Right lobe of liver (tissue), 6 donors: ENCODE measurements around the gene SLC18A3. TPM values are rescaled to one million over a fixed set of nuclear protein-coding genes. Genes with fewer than 3 reads are reported as not detected.

Source experiments
- ATAC-seq, 4 donors: fragments of 200-7000 bp; cut with Tn5 transposase; one replicate each; pipeline ENCODE4 v1.9.1; 2020; ENCODE audit warnings: mild to moderate bottlenecking in 4 of 4, moderate library complexity in 4 of 4
- DNase-seq, 3 donors: peaks; one replicate each; pipeline ENCODE4 v3.0.0-alpha.2; 2020
- H3K27ac ChIP-seq, 3 donors: fragments of 200-600 bp; one replicate each; pipeline ENCODE4 v1.8.0; 2022
- H3K27me3 ChIP-seq, 2 donors: fragments of 200-600 bp; one replicate each; pipeline ENCODE4 v1.8.0; 2022
- H3K36me3 ChIP-seq, 4 donors: fragments of 200-600 bp; sonication (generic) in 1 of 4; one replicate each; pipeline versions ENCODE4 v1.5.1 to v1.8.0; 2017 to 2022; ENCODE audit warnings: control low read depth in 1 of 4
- H3K4me1 ChIP-seq, 4 donors: fragments of 200-600 bp; sonication (generic) in 1 of 4; one replicate each; pipeline versions ENCODE4 v1.5.1 to v1.8.0; 2017 to 2022; ENCODE audit warnings: control low read depth in 1 of 4
- H3K4me3 ChIP-seq, 3 donors: fragments of 200-600 bp; one replicate each; pipeline ENCODE4 v1.8.0; 2022
- H3K9me3 ChIP-seq, 4 donors: fragments of 200-600 bp; sonication (generic) in 1 of 4; one replicate each; pipeline versions ENCODE4 v1.5.1 to v1.8.0; 2017 to 2022; ENCODE audit warnings: control low read depth in 1 of 4
- POLR2A ChIP-seq: fragments of 450-650 bp; IDR thresholded peaks from one replicate; pipeline ENCODE4 v1.6.1; 2017; ENCODE audit warnings: antibody characterized with exemption, mild to moderate bottlenecking
- WGBS: methylation state at CpG from one replicate; pipeline ENCODE4 v1.1.6; 2018; ENCODE audit warnings: low coverage, low lambda C conversion rate; ENCODE audit not compliant: insufficient coverage; ENCODE audit errors: missing lambda C conversion rate; 5-methylcytosine and 5-hydroxymethylcytosine counted together
- intact Hi-C, 2 donors: fragments of 100-400 bp; cut with DNase I; formaldehyde crosslinking; loops; one replicate each; pipeline versions ENCODE4 v1.11.2 to v1.14.1; 2022
- total RNA-seq, 6 experiments: library from RNA; depleted of rRNA in 2 of 6; stranded (reverse); fragments of >200 nt in 2 of 6; fragmentation: NEBNext Ultra II Directional in 3 of 6; extraction: Animal tissue kit (Norgen Biotek cat#: 25700) in 3 of 6; gene quantifications; one replicate each; pipeline versions ENCODE4 v1.1.0 to v1.2.4, GENCODE V29; 2016 to 2023
- TF ChIP-seq, protein P1 (sequence below), 4 donors: fragments of 200-600 bp in 3 of 4; fragments of 450-650 bp in 1 of 4; IDR thresholded peaks; one replicate each; pipeline versions ENCODE4 v1.5.1 to v1.8.0; 2016 to 2022; ENCODE audit warnings: antibody characterized with exemption in 4 of 4, mild to moderate bottlenecking in 2 of 4
- donor health status: DM: no; HTN: yes; CAD: no.
- donor health status: DM: no; HTN: no; CAD: no.
- donor health status: DM: no; HTN: no; CAD: no.
- donor health status: DM: no; HTN: yes; CAD: no.
- donor health status: DM: no; HTN: yes; CAD: no.

SLC18A3 gene
- total RNA-seq, 6 experiments from 2014 or later: not detected

DNA sequence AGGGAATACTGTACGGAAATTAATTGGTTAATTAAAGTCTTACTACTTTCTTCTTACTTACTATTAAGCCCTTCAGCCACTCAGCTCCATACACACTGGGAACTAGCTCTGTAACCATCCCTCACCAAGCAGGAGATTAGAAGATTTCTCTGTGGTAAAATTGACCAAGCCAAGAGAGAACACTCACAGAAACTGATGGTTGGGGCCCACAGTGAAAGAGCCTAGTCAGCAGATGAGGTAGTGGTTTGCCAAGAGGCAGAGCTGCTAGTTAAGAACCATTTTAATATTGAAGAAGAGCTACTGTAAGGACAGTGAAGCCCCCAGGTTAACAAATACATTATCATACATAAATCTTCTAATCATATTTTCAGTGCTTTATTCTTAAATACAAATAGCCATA lies 47.5 kb downstream of the SLC18A3 start:
- Histone ChIP-seq H3K36me3 (no peaks in the 10 kb centered on the region), H3K4me3 (no peak overlapping the region), H3K27me3 (no peaks in the 10 kb centered on the region), H3K27ac (no peak overlapping the region), H3K4me1 (no peaks in the 10 kb centered on the region), H3K9me3 (no peaks in the 10 kb centered on the region)
- 47% methylated on average over 1 of the region's 1 CpG for WGBS
- intact Hi-C loops: no loop called here
- ATAC-seq: no peak
- TF ChIP-seq, protein P1, sequence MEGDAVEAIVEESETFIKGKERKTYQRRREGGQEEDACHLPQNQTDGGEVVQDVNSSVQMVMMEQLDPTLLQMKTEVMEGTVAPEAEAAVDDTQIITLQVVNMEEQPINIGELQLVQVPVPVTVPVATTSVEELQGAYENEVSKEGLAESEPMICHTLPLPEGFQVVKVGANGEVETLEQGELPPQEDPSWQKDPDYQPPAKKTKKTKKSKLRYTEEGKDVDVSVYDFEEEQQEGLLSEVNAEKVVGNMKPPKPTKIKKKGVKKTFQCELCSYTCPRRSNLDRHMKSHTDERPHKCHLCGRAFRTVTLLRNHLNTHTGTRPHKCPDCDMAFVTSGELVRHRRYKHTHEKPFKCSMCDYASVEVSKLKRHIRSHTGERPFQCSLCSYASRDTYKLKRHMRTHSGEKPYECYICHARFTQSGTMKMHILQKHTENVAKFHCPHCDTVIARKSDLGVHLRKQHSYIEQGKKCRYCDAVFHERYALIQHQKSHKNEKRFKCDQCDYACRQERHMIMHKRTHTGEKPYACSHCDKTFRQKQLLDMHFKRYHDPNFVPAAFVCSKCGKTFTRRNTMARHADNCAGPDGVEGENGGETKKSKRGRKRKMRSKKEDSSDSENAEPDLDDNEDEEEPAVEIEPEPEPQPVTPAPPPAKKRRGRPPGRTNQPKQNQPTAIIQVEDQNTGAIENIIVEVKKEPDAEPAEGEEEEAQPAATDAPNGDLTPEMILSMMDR (IDR thresholded peaks at IDR 0.05): no peak
- no peak for TF ChIP-seq POLR2A
- no peak for DNase-seq

DNA sequence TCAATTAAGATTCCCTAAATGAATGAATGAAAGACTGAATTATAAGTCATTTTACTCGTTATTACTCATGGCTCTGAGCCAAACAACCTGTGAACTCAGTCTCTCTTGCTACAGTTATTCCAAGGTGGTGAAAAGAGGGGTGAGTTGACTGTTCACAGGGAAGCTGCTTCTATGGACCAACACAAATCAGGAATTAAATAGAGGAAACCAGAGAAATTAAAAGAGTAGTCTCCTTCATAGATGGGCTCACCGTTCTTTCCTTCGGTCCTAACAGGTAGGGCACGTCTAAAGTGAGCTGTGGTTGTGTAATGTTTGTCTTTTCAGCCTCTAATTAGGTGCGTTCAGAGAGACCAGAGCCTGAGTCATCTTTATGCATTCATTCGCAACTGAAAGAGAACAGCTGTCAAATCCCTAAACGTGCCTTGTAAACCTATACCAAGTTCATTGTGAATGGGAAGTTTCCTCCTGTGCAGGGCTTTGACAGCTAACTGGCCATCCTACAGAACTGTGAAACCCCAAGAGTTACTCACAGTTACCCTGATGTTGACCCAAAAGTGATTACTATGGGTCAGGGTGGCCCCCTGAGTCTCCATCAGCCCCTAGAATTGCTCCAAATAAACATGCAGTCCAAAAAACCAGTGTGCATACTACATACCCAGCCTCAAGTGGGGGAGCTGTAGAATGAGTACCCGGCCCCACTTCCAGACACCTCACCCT lies 51.2 kb downstream of the SLC18A3 start:
- H3K27ac ChIP-seq: no peak overlapping the region
- ATAC-seq: no peak
- H3K4me1 ChIP-seq: no peaks in the 10 kb centered on the region
- no peak overlapping the region for H3K4me3 ChIP-seq
- H3K36me3 ChIP-seq: no peaks in the 10 kb centered on the region
- no peaks in the 10 kb centered on the region for H3K9me3 ChIP-seq
- whole genome bisulfite sequencing: 34% methylated on average over 8 of the region's 8 CpGs
- TF ChIP-seq, protein P1 (IDR thresholded peaks at IDR 0.05): no peak
- TF ChIP-seq POLR2A: no peak
- H3K27me3 ChIP-seq: no peaks in the 10 kb centered on the region
- intact Hi-C loops: no loop called here
- DNase-seq: no peak

Other genes with a start within 250 kb of the SLC18A3 start
- not detected for gene DRGX, start 214.2 kb upstream of the SLC18A3 start, total RNA-seq
- gene ERCC6, start 71.2 kb upstream of the SLC18A3 start, total RNA-seq: 10 to 100 TPM in 4 of 6 experiments, 1 to 10 TPM in 2; 7.3 to 16.8 (median 10.6) TPM
- not detected for gene CHAT, start 3.7 kb downstream of the SLC18A3 start, total RNA-seq
- gene C10orf53, start 69.3 kb downstream of the SLC18A3 start, total RNA-seq: not detected
- gene OGDHL, start 152.0 kb downstream of the SLC18A3 start, total RNA-seq: 10 to 100 TPM; 60.4 to 98.5 (median 76.8) TPM